Measurements from ENCODE around the gene STXBP1. TPM values are rescaled to one million over a fixed set of nuclear protein-coding genes. Genes with fewer than 3 reads are reported as not detected.
A peak's percentile ranks its signal among the peaks of the same experiment; 100 is the strongest.

Gene STXBP1
- total and polyA plus RNA-seq, 2 of the 8 experiments (the other 6 are each of a cell fraction or from before 2014, with no cell fraction given): 11.5 to 60.9 TPM

GRCh38 chr9:127700594-127701255, 88.6 kb downstream of the STXBP1 start:
- H3K27me3 ChIP-seq (replicated peaks in 1 of 4; ENCODE audit: control insufficient read depth in 3 of 4, extremely low read depth in 1 of 4, insufficient read depth in 3 of 4, low read length in 3 of 4): no peaks in the 10 kb centered on the region; a peak in 2 of 7 replicates
- no peak overlapping the region for H3K14ac ChIP-seq (ENCODE audit: insufficient read length)
- 0 out of 2 replicates have a peak, but pooled peaks cover 1% of the 10 kb centered on the region for H3K23me2 ChIP-seq (ENCODE audit: low read depth, low read length)
- H3K36me3 ChIP-seq (ENCODE audit: control insufficient read depth in 2 of 4, insufficient read depth in 4 of 4, low read length in 3 of 4): no peaks in the 10 kb centered on the region
- no peak overlapping the region for H4K91ac ChIP-seq (replicated peaks; ENCODE audit: insufficient read length, low read length)
- H3K9ac ChIP-seq (replicated peaks in 1 of 4; ENCODE audit: extremely low read depth in 1 of 4, low read depth in 3 of 4, low read length in 3 of 4): no peak overlapping the region; a peak in 2 of 7 replicates
- no peak overlapping the region for H2BK15ac ChIP-seq (ENCODE audit: low read length)
- no peak overlapping the region for H3K56ac ChIP-seq (replicated peaks; ENCODE audit: insufficient read length, low read depth, low read length)
- H3K4ac ChIP-seq (replicated peaks; ENCODE audit: insufficient read length, low read depth, low read length): no peak overlapping the region
- H4K5ac ChIP-seq (ENCODE audit: insufficient read length, low read depth, low read length): no peak overlapping the region
- H3K27ac ChIP-seq (ENCODE audit: low read depth, low read length): no peak overlapping the region
- peak; percentile 62; the same call in 1 of the 2 replicates for TF ChIP-seq POU5F1 (IDR thresholded peaks at IDR 0.05; ENCODE audit: low read depth, low read length)
- no peak for TF ChIP-seq EGR1 (IDR thresholded peaks at IDR 0.05; ENCODE audit: borderline replicate concordance, low read depth, low read length)
- TF ChIP-seq PHF8 (conservative IDR thresholded peaks at IDR 0.05; ENCODE audit: low read depth, low read length): no peak
- TF ChIP-seq CBX5 (IDR thresholded peaks at IDR 0.05; ENCODE audit: low read depth, low read length): no peak
- H2BK5ac ChIP-seq (ENCODE audit: low read depth, low read length): no peak overlapping the region
- no peaks in the 10 kb centered on the region for H4K20me1 ChIP-seq (replicated peaks in 1 of 2; ENCODE audit: control insufficient read depth in 1 of 2, insufficient read depth in 2 of 2, low read length in 2 of 2)
- ChIA-PET POLR2A (ENCODE audit: partially characterized antibody) (interaction anchor here (0.8 to 2.0 kb wide), 3 partner anchors 11 to 221 kb away, joined by 3 to 9 read pairs (median 3); partner anchors contain the start of genes PTRH1 and TTC16), CTCF (ENCODE audit: partially characterized antibody) (interaction anchor here (0.9 to 1.5 kb wide), 5 partner anchors 10 to 209 kb away, joined by 3 to 5 read pairs (median 4); partner anchors contain the start of gene TOR2A)
- FAIRE-seq (no peak), DNase-seq (ENCODE audit: low read depth in 1 of 2, low spot score in 2 of 2) (no peak)
- H2AK5ac ChIP-seq (ENCODE audit: low read depth, low read length): no peak overlapping the region
- H4K8ac ChIP-seq (ENCODE audit: extremely low read depth, insufficient read depth, low read length): no peak overlapping the region
- peaks cover 0 to 3% (median 1%) of the 10 kb centered on the region in 4 experiments; a peak in 4 of 7 replicates for H3K4me1 ChIP-seq (replicated peaks in 1 of 4; ENCODE audit: control insufficient read depth in 3 of 4, insufficient read depth in 4 of 4, low read length in 3 of 4)
- no peak overlapping the region for H3K18ac ChIP-seq (ENCODE audit: extremely low read depth, low read length)
- H3K79me1 ChIP-seq (ENCODE audit: low read depth, low read length): no peaks in the 10 kb centered on the region
- no peak overlapping the region for H3K4me2 ChIP-seq (ENCODE audit: insufficient read depth in 1 of 2, low read depth in 2 of 2, low read length in 2 of 2)
- H3K9me3 ChIP-seq (ENCODE audit: insufficient read depth in 2 of 2, low read depth in 1 of 2, low read length in 1 of 2): no peaks in the 10 kb centered on the region
- 83% methylated on average over 5 of the region's 5 CpGs; no CpG with 5 or more reads in 1 of the 2 experiments for WGBS, 2 experiments (ENCODE audit: extremely low coverage in 1 of 2, insufficient coverage in 1 of 2, insufficient read length in 1 of 2, insufficient replicate concordance in 2 of 2, low coverage in 1 of 2, low lambda C conversion rate in 2 of 2, missing lambda C conversion rate in 1 of 2)
- no peak overlapping the region for H2BK120ac ChIP-seq (replicated peaks; ENCODE audit: low read depth, low read length)
- H2BK20ac ChIP-seq (ENCODE audit: low read length): no peak overlapping the region
- no peak overlapping the region for H2AFZ ChIP-seq (ENCODE audit: low read length)
- no peak overlapping the region for H3K23ac ChIP-seq (ENCODE audit: insufficient read length)
- no peak overlapping the region for H2BK12ac ChIP-seq (ENCODE audit: low read depth, low read length)
- H3K4me3 ChIP-seq (ENCODE audit: extremely low read depth in 1 of 4, insufficient read depth in 2 of 4, low read depth in 3 of 4, low read length in 4 of 4): no peak overlapping the region
- H3K79me2 ChIP-seq (ENCODE audit: control insufficient read depth in 1 of 2, insufficient read depth in 2 of 2, low read length in 2 of 2): no peaks in the 10 kb centered on the region
